ENCODE data around the gene WDR64.

DNA sequence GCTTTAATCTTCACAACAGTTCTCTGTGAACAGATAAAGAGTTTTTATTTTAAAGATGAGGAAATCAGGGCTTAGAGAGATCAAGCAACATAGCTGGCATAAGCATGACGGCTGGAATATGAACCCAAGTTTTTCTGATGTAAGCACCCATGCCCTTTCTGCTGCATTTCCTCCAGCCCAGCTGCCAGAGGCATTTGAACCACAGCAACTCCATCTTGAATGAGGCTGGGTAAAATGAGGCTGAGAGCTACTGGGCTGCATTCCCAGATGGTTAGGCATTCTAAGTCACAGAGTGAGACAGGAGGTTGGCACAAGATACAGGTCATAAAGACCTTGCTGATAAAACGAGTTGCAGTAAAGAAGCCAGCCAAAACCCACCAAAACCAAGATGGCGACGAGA lies 90.0 kb downstream of the WDR64 start:
- TF ChIP-seq JUND (IDR thresholded peaks at IDR 0.05) = no peak
- TF ChIP-seq, protein P1, sequence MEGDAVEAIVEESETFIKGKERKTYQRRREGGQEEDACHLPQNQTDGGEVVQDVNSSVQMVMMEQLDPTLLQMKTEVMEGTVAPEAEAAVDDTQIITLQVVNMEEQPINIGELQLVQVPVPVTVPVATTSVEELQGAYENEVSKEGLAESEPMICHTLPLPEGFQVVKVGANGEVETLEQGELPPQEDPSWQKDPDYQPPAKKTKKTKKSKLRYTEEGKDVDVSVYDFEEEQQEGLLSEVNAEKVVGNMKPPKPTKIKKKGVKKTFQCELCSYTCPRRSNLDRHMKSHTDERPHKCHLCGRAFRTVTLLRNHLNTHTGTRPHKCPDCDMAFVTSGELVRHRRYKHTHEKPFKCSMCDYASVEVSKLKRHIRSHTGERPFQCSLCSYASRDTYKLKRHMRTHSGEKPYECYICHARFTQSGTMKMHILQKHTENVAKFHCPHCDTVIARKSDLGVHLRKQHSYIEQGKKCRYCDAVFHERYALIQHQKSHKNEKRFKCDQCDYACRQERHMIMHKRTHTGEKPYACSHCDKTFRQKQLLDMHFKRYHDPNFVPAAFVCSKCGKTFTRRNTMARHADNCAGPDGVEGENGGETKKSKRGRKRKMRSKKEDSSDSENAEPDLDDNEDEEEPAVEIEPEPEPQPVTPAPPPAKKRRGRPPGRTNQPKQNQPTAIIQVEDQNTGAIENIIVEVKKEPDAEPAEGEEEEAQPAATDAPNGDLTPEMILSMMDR (IDR thresholded peaks at IDR 0.05; ENCODE audit: low read depth, low read length, missing input control) = no peak

Measured in liver (tissue), 3 donors.